CD4-positive, alpha-beta T cell treated with Interleukin-15 for 4 hours (primary cell): ENCODE measurements around the gene P2RY13.

Experiments
- DNase-seq: peaks from one replicate; pipeline ENCODE4 v3.0.0-alpha.2; 2020; ENCODE audit warnings: low spot score

The P2RY13 gene

DNA sequence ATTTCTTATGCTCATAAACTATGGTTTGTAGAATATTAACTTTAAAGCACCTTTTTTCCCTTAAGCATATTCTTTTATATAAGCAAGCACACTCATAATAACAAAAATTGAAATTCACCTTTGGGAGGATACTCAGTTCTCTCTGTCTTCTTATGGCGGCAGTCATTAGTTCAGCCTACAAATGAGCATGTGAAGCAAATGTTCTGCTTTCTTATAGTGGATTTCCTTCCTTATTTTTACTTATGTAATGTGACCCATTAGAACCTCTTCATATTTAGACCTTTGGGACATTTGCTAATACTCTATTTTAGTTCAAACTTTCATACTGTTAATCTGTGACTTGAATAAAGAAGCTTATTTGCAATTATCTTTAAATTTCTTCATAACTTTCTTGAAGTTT, at the start of gene P2RY13:
TSS of gene P2RY13 (minus strand) at position 187 of the 400 bp plus-strand sequence. CDS start at position 166, 21 bp downstream.
- DNase-seq: no peak

DNA sequence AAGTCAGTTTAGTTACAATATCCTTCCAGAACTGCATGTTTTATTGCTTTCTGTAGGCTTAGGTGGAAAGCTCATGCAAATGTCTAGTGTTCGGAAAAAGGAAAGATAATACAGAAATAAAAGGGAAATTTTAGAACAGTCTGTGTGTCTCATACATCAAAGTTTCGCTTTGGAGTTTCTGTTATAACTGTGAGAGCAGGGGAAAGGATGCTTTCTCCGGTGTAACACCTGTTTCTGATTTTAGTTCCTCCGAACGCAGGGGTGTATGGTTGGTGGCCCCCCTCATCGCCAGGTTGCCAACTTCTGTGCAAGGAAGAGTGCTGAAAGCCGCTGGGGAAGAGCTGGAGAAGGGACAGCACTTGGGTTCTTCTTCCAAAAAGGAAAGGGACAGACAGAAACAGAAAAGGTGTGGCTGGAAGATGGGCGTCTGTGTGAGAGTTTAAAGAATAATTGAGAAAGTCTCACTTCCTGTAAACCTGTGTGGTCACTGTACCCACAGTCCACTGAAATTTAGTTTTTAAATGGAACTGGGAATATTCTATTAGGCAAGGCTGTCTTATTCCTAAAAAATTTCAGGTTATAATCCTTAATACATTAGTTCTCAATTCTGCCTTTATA, 48.5 kb upstream of the P2RY13 start:
- DNase-seq: no peak

DNA sequence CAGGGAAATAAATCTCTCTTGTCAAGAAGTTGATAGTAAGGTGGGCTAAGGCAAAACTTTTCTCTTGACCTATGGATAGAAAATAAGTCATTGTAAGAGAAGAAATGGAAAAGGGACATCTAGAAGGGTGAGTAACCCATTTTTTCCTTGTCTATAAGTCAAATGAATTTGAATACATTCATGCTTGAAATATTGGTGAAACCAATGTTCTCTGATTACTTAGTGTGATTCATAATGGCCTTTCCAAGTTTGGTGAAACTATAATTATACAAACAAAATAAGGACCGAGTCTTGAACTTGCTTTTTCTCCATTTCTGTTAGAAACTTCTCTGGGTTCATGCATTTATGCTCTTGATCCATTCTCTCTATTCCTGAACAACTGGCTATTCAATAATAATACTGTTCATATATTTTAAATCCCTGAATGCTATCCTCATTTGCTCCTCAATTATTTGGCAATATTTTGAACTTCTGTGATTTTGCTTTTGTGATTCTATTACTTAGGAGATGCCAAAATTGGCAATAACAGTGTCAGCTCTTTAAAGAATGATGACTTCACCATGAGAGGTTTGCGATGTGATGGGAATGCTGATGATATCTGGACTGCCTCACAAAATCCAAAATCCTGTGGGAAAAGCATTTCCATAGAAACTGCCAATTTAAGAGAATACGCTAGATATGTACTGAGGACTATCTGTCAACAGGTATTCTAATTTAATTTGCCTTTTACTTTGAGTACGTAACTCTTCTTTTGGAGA, 42.9 kb upstream of the P2RY13 start:
- no peak for DNase-seq

DNA sequence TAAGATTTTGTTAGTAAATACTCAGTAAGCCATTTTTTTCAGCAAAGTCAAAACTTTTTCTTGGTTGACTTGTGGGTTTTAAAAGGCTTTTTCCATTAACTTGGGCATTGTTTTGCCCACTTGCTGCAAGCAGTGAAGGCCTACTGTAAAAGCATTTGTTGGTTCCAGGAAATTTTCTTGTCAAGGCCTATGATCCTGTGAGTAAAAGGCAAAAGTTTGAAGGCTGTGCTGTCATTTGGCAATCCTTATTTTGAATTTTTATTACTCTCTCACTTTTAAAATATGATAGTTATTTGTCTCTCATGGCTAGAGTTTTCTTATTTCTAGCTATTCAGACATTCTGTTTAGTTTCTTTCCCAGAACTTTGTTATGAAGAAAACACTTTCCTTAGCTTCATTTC, 42.2 kb upstream of the P2RY13 start:
- no peak for DNase-seq

DNA sequence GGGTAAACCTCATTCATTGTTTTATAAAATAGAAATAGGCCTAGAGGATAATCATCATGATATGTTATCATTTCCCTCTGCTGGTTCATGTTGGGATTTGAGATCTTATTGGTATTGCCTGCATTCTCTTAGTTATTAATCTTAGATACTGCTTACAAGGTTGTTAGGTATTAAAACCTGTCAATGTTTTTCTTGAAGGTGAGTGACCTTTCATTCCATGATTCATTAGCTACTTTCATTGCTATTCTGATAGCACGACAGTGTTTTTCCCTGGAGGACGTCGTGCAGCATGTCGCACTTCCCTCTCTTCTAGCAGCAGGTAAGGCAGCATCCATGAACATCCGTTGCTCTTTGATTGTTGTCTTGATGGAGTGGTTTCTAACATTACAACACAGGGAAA, 38.1 kb upstream of the P2RY13 start:
- DNase-seq: no peak

DNA sequence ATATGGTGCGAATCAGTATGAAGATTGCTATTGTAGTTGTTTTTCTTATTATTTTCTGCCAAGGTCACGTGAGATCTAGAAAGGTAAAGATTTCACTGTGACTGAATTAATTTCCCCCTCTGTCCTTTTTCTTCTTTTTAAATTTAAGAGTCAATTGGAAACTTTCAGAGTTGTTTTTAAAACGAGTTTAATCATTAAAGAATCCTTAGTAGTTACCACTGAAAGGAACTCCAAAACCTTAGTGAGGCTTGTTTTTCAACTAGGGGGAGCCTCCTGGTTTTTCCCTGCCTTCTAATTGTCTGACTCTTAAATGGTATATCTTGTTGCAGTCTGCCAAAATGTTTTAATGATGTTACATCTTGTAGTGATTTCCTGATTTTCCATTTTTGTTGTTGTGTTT, 37.6 kb upstream of the P2RY13 start:
- no peak for DNase-seq

DNA sequence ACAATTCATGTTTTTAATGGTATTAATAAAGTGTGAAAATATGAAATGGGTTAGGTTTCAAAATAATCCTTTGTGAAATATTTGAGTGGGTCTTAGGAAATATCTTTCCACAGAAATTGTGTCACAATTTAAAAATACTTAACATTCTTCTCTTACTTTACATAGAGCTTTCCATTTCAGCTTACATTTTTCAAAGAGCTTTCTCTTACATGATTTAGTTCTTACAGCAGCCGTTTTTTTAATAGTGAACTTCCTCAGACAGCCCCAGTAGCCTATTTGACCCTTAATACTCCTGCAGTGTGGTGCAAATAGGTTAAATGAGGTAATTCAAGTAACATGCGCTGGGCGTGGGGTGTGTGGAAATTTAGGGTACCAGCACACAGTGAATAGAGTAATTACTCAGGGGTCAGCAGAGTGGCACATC, 33.4 kb upstream of the P2RY13 start:
- no peak for DNase-seq

DNA sequence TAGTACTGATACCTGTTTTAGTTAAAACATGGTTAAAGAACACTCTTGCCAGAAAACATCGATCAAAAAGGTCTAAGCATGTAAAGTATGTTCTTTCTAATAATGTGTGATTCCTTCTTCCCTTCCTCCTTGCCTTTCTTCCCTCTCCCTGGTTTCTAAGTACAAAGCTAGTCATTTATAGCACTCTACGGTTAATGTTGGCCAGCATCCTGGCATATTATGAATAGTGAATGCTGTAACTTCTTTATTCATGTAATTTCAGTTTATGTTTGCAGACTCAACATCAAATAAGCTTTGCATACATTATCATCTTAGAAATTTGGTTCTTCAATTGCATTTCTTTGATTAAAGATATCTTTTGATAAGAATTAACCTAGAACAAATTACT, 28.1 kb upstream of the P2RY13 start:
- DNase-seq: no peak

DNA sequence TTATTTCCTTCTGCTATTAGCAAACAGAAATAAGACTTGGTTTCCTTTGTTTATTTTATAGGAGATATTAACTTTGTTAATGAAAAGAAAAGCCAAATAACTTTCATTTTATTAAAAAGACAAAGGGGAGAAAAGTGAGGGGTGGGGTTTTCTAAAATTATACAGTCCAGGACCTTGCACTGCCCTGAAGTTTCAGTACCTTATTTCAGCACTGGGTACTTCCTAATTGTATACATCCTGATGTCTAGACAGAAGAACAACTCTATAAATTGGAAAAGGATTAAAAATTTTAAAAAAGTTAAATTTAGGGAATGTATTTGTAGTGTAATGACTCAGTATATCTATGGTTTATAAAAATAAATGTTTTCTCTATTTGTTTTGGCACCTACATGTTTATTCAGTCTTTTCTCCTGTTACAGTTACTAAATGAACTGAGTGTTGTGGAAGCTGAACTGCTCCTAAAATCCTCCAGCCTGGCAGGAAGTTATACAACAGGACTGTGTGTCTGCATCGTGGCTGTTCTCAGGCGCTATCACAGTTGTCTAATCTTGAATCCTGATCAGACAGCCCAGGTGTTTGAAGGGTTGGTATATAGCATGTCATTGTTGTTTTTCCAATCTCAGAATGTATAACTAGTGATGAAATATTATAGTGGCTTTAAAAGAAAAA, 27.6 kb upstream of the P2RY13 start:
- no peak for DNase-seq

DNA sequence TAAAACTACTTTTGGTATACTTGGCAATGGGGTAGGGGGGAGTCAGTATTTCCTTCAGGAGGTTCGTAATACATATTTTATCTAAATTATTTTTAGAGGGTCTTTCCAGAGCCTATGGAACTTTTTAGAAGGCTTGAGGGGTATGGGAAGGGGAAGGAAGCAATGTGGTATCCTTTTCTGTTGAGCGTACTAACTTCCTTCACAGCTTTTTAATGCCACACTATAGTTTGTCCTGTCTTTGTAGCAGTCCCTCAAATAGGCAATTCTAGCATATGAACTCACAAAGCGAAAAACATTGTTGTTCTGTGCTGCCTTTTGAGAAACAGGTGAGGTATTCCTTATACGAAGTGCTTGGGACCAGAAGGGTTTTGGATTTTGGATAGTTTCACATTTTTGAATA, 22.3 kb upstream of the P2RY13 start:
- no peak for DNase-seq

DNA sequence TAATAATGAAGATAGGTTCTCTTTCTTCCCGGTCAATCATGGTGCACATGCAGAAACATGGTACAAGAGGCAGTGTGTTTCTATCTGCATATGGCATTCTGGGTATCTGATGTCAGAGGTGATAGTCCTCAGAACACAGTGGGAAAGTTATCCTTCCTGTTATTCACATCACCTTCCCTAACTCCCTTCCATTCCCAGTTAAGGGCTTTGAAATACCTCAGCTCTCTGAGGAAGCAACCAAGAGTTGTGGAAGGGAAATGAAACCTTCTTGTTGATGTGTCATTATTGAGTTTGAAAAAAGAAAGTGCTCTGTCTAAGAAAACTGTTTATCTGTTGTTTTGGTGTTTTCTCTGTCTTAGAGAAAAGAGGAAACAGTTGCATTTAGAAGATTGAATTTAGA, 21.9 kb upstream of the P2RY13 start:
- no peak for DNase-seq

DNA sequence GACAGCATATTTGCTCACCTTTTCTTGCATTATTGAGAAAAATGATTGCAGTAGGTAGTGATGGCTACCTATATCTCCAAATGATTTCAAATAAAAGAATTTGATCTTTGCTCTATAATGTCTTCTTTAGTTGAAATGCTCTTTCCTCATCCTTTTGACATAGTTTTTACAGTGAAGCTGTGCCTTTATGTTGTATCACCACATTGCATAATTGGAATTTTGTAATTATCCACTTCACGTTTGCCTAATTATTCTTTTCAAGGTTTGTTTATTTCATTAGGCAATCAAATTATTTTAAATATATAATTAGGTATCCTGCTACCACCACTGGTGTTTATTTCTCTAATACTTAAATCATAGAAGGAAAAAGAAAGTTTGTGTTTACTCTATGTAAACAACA, 21.3 kb upstream of the P2RY13 start:
- no peak for DNase-seq

DNA sequence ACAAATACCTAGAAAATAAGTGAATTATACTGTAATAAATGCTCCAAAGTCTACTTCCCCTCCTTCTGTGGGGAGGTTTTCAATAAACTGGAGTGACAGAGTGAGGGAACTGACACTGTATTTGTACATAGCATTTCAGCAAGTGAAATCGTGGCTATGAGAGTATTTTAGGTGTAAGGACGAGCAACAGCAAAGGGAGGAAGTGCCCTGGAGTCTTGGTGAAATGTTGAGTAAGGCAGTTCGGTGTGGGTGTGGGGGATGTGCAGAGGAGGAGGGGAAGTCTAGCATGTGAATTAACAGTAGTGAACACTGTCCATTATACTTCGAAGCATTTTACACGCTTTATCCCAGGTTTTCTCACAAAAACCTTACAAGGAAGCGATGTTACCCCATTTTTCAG, 18.1 kb upstream of the P2RY13 start:
- no peak for DNase-seq

DNA sequence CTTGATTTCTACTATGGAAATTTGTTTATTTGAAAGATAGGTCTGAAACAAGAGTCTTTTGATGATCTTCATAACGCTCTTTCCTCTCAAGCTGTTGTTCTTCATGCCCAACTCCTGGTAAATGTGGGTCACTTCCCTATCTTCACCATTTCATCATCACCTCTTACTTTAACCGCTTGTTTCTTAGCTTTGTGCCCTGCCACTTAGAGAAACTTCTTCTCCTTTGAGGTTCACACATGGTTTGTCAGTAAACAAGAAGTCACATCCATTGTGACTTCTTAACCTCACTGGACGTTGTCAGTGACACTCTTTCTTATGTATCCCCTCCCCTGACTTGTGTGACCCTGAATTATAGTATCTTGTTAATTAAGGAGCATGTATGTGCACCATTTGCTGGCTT, 16.9 kb upstream of the P2RY13 start:
- no peak for DNase-seq

DNA sequence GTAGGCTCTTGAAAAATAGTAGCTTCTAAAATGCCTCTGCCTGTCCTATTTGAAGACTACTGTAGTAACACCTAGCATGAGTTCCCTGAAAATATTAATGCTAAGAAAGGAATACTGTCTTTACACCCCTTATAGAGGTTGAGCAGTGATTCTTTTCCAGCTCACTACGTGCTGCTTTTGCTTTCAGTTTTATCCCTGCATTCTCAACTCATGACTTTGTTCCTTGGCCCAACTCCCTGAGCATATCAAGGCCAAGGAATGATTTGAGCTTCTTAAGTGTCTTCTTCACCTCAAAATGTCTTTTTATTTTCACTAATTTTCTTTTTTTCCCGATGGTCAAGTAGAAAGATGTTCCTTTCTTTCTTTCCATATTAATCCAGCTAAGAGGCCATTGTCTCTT, 16.5 kb upstream of the P2RY13 start:
- no peak for DNase-seq

DNA sequence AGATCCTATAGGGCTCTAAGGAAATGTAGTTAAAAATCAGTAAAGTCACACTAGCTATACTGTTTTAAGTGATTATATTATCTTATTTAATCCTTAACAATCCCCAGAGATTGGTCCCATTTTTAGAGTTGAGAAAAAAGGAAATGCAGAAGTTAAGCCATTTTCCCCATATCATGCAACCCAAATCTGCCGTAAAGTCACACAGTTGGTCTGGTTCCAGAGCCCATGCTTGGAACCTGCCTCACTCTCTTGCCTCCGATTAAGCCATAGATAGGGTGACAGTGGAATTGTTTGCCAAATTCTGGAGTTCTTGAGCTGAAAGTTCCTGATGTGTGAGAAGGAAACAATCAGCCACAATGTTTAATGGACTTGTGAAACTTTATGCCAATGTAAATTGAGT, 2.3 kb upstream of the P2RY13 start:
- DNase-seq: no peak

DNA sequence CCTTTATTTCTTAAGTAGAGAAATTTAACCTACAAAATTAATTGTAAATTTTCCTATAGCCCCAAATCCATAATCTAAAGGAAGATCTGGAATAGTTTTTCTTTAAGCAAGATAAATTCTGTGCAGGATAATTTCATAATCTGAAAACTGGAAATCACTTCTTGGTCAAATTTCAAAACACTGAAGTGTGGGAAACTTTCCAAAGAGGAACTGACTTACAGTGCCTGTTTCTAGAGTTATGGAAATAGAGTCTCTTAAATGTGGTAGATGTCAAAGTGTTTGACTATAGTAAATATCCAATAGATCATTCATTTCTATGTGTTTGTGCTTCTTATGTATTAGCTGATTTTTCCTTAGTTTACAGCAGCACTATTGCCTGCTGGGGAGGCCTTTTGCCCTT, 1.6 kb upstream of the P2RY13 start:
- DNase-seq: no peak

DNA sequence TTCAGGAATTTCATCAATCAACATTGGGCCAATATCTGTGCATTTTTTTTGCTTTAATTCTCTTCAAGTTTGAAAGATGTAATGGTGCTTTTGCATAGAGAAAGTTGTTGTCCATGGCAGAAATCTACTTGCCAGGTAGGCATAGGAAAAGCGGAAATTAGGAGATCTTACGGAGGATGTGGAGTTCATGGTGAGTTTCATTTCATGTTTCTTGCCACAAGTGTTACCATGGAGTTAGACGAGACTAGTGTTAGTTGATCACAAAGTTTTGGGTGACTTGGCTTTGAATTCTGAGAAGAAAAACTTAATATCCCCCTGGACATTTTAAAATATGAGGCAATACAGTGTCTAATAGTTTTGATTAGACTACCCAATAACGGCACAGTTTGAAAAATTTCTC, 1.0 kb upstream of the P2RY13 start:
- no peak for DNase-seq

DNA sequence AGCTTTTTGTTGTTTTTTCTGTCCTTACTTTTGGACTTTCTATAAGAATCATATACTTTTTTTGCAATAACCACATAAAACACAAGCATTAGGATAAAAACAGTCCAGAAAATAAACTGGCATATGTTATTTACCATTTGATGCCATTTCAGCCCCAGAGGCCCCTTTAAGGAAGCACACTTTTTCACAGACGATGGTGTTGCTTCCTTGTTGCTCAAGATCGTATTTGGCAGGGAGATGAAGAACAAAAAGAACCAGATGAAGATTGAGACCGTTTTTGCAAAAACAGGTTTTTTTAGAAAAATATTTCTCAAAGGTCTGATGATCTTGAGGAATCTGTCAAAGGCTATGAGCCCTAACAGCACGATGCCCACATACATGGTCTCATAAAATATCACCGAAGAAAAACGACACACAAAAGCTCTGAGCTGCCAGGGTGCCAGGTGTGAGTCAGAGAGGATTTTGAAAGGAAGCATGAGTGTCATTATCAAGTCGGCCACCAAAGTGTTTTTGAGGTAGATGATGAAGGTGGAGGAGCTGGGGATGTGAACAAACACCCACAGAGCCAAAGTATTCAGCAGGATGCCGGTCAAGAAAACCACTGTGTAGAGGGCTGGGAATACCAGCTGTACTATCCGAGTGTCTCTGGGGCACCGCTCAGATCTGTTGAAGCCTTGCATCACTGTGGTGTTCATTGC, 902 bp downstream of the P2RY13 start:
- peak; percentile 27 for DNase-seq

DNA sequence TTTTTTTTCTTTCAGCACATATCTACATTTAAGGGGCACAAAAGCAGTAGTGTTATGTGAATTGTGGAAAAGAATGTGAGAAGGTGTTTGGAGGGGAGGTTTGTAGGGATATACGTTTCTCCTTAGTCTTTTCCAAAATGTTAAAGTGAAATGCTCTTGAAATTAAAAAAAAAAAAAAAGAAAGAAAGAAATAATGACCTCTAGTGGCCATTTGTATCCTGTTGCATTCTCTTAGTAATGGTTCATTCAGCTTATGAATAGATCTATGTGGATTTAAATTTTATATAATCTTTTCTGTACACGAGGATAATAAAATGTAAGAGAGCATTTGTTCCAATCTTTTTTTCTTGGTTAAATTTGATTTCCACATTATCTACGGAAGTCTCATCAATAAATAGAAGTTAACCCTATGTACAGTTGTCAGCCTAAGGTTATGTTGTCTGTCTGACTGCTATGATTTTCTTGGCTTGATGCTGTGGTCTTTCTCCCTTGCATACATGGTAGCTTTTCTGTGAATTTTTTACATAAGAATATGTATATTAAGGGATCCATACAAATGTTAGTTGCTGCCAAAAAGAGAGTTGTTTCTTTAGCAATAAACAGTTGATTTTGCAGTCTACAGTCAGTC, 1.7 kb downstream of the P2RY13 start:
- DNase-seq: no peak

DNA sequence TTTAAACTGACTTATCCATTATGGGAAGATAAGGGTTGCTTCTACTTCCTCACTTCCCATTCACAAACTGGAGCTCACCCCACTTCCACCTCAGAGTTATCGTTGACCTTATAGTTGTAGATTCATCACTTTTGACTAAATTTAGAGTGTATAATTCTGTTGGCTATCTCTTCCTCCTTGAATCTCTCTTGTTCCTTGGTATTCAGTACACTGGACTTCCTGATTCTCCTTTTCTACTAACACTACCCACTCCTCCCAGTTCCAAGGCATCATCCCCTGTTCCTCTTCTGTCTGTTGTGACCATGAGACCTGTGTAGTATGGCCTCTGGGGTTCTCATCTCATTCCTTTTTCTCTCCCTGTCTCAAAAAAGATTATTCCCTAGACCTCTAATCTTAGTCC, 6.8 kb downstream of the P2RY13 start:
- no peak for DNase-seq

DNA sequence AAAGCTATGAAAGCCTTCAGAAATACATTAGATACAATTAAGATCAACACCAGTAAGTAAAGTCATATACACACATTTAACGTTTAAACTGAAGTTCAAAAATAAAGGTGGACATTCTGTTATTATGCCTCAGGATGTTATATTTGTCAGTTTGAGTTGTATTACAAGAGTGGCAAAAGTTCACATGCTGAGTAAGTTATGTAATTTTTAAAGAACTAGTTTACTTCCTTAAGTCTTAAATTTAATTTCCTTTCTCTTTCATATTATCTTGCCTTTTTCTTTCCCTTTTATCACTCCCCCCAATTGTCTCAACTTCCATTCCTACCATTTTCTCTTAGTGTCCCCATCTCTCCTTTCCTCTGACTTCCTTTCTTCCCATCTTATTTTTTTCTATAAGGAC, 7.8 kb downstream of the P2RY13 start:
- DNase-seq: no peak
